HEK293 (cell line): ENCODE measurements around the gene ZDHHC3.

Source experiments
- CTCF ChIA-PET: fragments of 350-600 bp; formaldehyde crosslinking; extraction: SDS; loops from one replicate; lab custom pipeline; 2021; ENCODE audit warnings: antibody characterized with exemption; lab: Yijun Ruan, JAX
- POLR2A ChIA-PET: fragments of 300-600 bp; formaldehyde crosslinking; extraction: SDS; loops from one replicate; lab custom pipeline; 2020; ENCODE audit warnings: antibody characterized with exemption, inconsistent platforms; lab: Yijun Ruan, JAX
- H3K27ac ChIP-seq: fragments of 200-500 bp; sonication (Bioruptor generic); 2 replicates; pipeline ENCODE4 v1.5.1; 2014; ENCODE audit warnings: low read depth, low read length, control low read depth, inconsistent platforms; ENCODE audit errors: extremely low read depth
- H3K36me3 ChIP-seq, 2 experiments: fragments of 200-500 bp in 1 of 2; sonication (Bioruptor generic) in 1 of 2; 1 replicate in 1 of 2; 2 replicates in 1 of 2; pipeline ENCODE4 v1.5.1; 2014 to 2017; ENCODE audit warnings: inconsistent platforms in 2 of 2, low read length in 2 of 2; ENCODE audit not compliant: control insufficient read depth in 2 of 2, insufficient read depth in 1 of 2
- H3K4me1 ChIP-seq: fragments of 200-500 bp; sonication (Bioruptor generic); 2 replicates; pipeline ENCODE4 v1.5.1; 2014; ENCODE audit warnings: mild to moderate bottlenecking, low read length, inconsistent platforms; ENCODE audit not compliant: control insufficient read depth, insufficient read depth
- H3K4me3 ChIP-seq: 2 replicates; pipeline ENCODE4 v1.5.1; 2011; ENCODE audit warnings: low read depth, mild to moderate bottlenecking, control low read depth, low read length, moderate library complexity
- H3K9me3 ChIP-seq: fragments of 200-500 bp; sonication (Bioruptor generic); 2 replicates; pipeline ENCODE4 v1.5.1; 2014; ENCODE audit warnings: low read depth, low read length, inconsistent platforms; ENCODE audit not compliant: control insufficient read depth, insufficient read depth
- OVOL3 ChIP-seq: fragments of 450-650 bp; formaldehyde crosslinking; IDR thresholded peaks from 2 replicates; pipeline ENCODE4 v1.5.1; 2016; ENCODE audit warnings: missing biosample characterization, missing genetic modification characterization
- PRDM10 ChIP-seq: fragments of 450-650 bp; formaldehyde crosslinking; IDR thresholded peaks from 2 replicates; pipeline ENCODE4 v1.5.1; 2016; ENCODE audit warnings: missing biosample characterization, missing genetic modification characterization
- ZBTB7A ChIP-seq: fragments of 450-650 bp; formaldehyde crosslinking; IDR thresholded peaks from 2 replicates; pipeline ENCODE4 v1.5.1; 2016; ENCODE audit warnings: low read depth, missing biosample characterization, missing genetic modification characterization
- ZFP3 ChIP-seq: fragments of 450-650 bp; formaldehyde crosslinking; IDR thresholded peaks from 2 replicates; pipeline ENCODE4 v1.5.1; 2016; ENCODE audit warnings: low read depth, missing biosample characterization, missing genetic modification characterization
- ZNF121 ChIP-seq: fragments of 450-650 bp; formaldehyde crosslinking; IDR thresholded peaks from 2 replicates; pipeline ENCODE4 v1.5.1; 2016; ENCODE audit warnings: missing biosample characterization, missing genetic modification characterization
- ZNF23 ChIP-seq: fragments of 450-650 bp; formaldehyde crosslinking; IDR thresholded peaks from 2 replicates; pipeline ENCODE4 v1.5.1; 2016; ENCODE audit warnings: missing biosample characterization, missing genetic modification characterization, borderline replicate concordance
- ZNF274 ChIP-seq, 2 experiments: fragments of 200-500 bp in 1 of 2; fragments of 450-650 bp in 1 of 2; sonication (Bioruptor generic) in 1 of 2; formaldehyde crosslinking in 1 of 2; IDR thresholded peaks; 2 replicates each; pipeline versions ENCODE4 v1.5.1 to v1.6.1; 2014 to 2016; ENCODE audit warnings: borderline replicate concordance in 1 of 2, inconsistent platforms in 1 of 2, low read length in 1 of 2, missing biosample characterization in 1 of 2, missing genetic modification characterization in 1 of 2
- ZNF302 ChIP-seq: fragments of 450-650 bp; formaldehyde crosslinking; IDR thresholded peaks from 2 replicates; pipeline ENCODE4 v1.5.1; 2016; ENCODE audit warnings: missing biosample characterization, missing genetic modification characterization, low read depth
- ZNF398 ChIP-seq: fragments of 450-650 bp; formaldehyde crosslinking; IDR thresholded peaks from 2 replicates; pipeline ENCODE4 v1.5.1; 2017; ENCODE audit warnings: missing biosample characterization, missing genetic modification characterization
- ZNF639 ChIP-seq: fragments of 450-650 bp; formaldehyde crosslinking; IDR thresholded peaks from 2 replicates; pipeline ENCODE4 v1.5.1; 2016; ENCODE audit warnings: missing biosample characterization, missing genetic modification characterization
- ZNF658 ChIP-seq: fragments of 450-650 bp; formaldehyde crosslinking; IDR thresholded peaks from 2 replicates; pipeline ENCODE4; 2016; ENCODE audit warnings: missing biosample characterization, missing genetic modification characterization
- ZNF837 ChIP-seq: fragments of 450-650 bp; formaldehyde crosslinking; IDR thresholded peaks from 2 replicates; pipeline ENCODE4 v1.5.1; 2016; ENCODE audit warnings: missing biosample characterization, missing genetic modification characterization

Gene ZDHHC3

GRCh38 chr3:44899683-44900367 lies 76.1 kb downstream of the ZDHHC3 start:
- TF ChIP-seq ZNF23 = no peak
- no peak for TF ChIP-seq ZBTB7A (tag by site-specific recombination)
- TF ChIP-seq OVOL3 = no peak
- no peak for TF ChIP-seq ZNF274 (IDR thresholded peaks at IDR 0.05; ENCODE audit: low read length)
- TF ChIP-seq ZNF274 (tag by site-specific recombination; IDR thresholded peaks at IDR 0.05; ENCODE audit: borderline replicate concordance) = no peak
- TF ChIP-seq ZNF639 (tag by site-specific recombination) = no peak
- TF ChIP-seq ZNF658 = no peak
- TF ChIP-seq ZFP3 = no peak
- no peak overlapping the region for H3K4me3 ChIP-seq
- no peak overlapping the region for H3K27ac ChIP-seq
- POLR2A ChIA-PET = no interaction called here
- no peaks in the 10 kb centered on the region for H3K4me1 ChIP-seq
- no peaks in the 10 kb centered on the region for H3K9me3 ChIP-seq
- CTCF ChIA-PET = no interaction called here
- no peaks in the 10 kb centered on the region for H3K36me3 ChIP-seq

GRCh38 chr3:44896440-44896839 lies 79.5 kb downstream of the ZDHHC3 start:
- H3K9me3 ChIP-seq = no peaks in the 10 kb centered on the region
- no peak overlapping the region for H3K4me3 ChIP-seq
- ChIA-PET POLR2A (no interaction called here), CTCF (no interaction called here)
- H3K4me1 ChIP-seq = no peaks in the 10 kb centered on the region
- H3K27ac ChIP-seq = no peak overlapping the region
- TF ChIP-seq ZNF837 (tag by site-specific recombination) = no peak
- peak; percentile 54; the same call in 1 of the 2 replicates for TF ChIP-seq PRDM10
- H3K36me3 ChIP-seq = no peaks in the 10 kb centered on the region

- Histone ChIP-seq H3K4me1 (no peaks in the 10 kb centered on the region), H3K9me3 (no peaks in the 10 kb centered on the region), H3K4me3 (no peak overlapping the region), H3K27ac (no peak overlapping the region), H3K36me3 (no peaks in the 10 kb centered on the region)
- ChIA-PET CTCF (interaction anchor here (0.9 kb wide), 1 partner anchor 21 kb away, joined by 3 read pairs; no protein-coding TSS in a partner anchor), POLR2A (no interaction called here)
- TF ChIP-seq ZNF398 (tag by site-specific recombination) (no peak), ZNF121 (tag by site-specific recombination) (no peak), ZNF302 (tag by site-specific recombination) (no peak)
Measured at GRCh38 chr3:44894485-44894884, 81.5 kb downstream of the ZDHHC3 start.
